GM23338 (cell line): ENCODE data around the gene BCORL1. TPM values are rescaled to one million over a fixed set of nuclear protein-coding genes. Genes with fewer than 3 reads are reported as not detected.

ENCODE experiments used
- ATAC-seq: fragments of 200-7000 bp; cut with Tn5 transposase; 3 replicates; pipeline ENCODE4 v1.9.1; 2020
- DNase-seq: peaks from one replicate; pipeline ENCODE4 v3.0.0-alpha.2; 2015; ENCODE audit warnings: low spot score
- H2AFZ ChIP-seq: fragments of 200-600 bp; sonication (generic); 2 replicates; pipeline ENCODE4 v1.8.0; 2016; ENCODE audit warnings: antibody characterized with exemption, mild to moderate bottlenecking, moderate library complexity
- H3F3A ChIP-seq: fragments of 200-600 bp; sonication (generic); replicated peaks from 2 replicates; pipeline ENCODE4 v1.8.0; 2017; ENCODE audit warnings: antibody characterized with exemption, mixed run types, low read depth
- H3K27ac ChIP-seq: fragments of 200-600 bp; sonication (generic); 2 replicates; pipeline ENCODE4 v1.6.1; 2016; ENCODE audit warnings: low read depth
- H3K27me3 ChIP-seq: fragments of 200-600 bp; sonication (generic); 2 replicates; pipeline ENCODE4 v1.8.0; 2016; ENCODE audit warnings: mild to moderate bottlenecking, mixed run types, moderate library complexity; ENCODE audit not compliant: insufficient read depth
- H3K36me3 ChIP-seq: fragments of 200-600 bp; sonication (generic); 2 replicates; pipeline ENCODE4 v1.8.0; 2016; ENCODE audit warnings: mild to moderate bottlenecking; ENCODE audit not compliant: insufficient read depth
- H3K4me1 ChIP-seq: fragments of 200-600 bp; sonication (generic); 2 replicates; pipeline ENCODE4 v1.8.0; 2016; ENCODE audit warnings: mild to moderate bottlenecking, moderate library complexity; ENCODE audit not compliant: insufficient read depth
- H3K4me2 ChIP-seq: fragments of 200-600 bp; sonication (generic); 2 replicates; pipeline ENCODE4 v1.7.1; 2017; ENCODE audit warnings: mixed run types
- H3K4me3 ChIP-seq: fragments of 200-600 bp; sonication (generic); 2 replicates; pipeline ENCODE4 v1.6.1; 2016; ENCODE audit warnings: mixed run types
- H3K79me2 ChIP-seq: fragments of 200-600 bp; sonication (generic); replicated peaks from 2 replicates; pipeline ENCODE4 v1.8.0; 2017; ENCODE audit warnings: mild to moderate bottlenecking; ENCODE audit not compliant: insufficient read depth
- H3K9me2 ChIP-seq: fragments of 200-600 bp; sonication (generic); 2 replicates; pipeline ENCODE4 v1.8.0; 2017; ENCODE audit not compliant: insufficient read depth
- H4K20me1 ChIP-seq: fragments of 200-600 bp; sonication (generic); replicated peaks from 2 replicates; pipeline ENCODE4 v1.8.0; 2017; ENCODE audit warnings: mild to moderate bottlenecking; ENCODE audit not compliant: insufficient read depth
- H3K27ac Mint-ChIP-seq: 2 replicates; pipeline ENCODE4 v1.8.0; 2020; ENCODE audit warnings: inconsistent platforms, mild to moderate bottlenecking, moderate library complexity, mixed read lengths
- H3K27me3 Mint-ChIP-seq: 3 replicates; pipeline ENCODE4 v1.8.0; 2022; ENCODE audit warnings: low read depth, mild to moderate bottlenecking, moderate library complexity, mixed read lengths, inconsistent platforms; ENCODE audit not compliant: insufficient read depth, poor library complexity
- H3K36me3 Mint-ChIP-seq: 3 replicates; pipeline ENCODE4 v1.8.0; 2021; ENCODE audit warnings: low read depth, mild to moderate bottlenecking, inconsistent platforms, moderate library complexity, mixed read lengths
- H3K4me1 Mint-ChIP-seq: 3 replicates; pipeline ENCODE4 v1.8.0; 2020; ENCODE audit warnings: mild to moderate bottlenecking, inconsistent platforms, mixed read lengths
- H3K4me3 Mint-ChIP-seq: 3 replicates; pipeline ENCODE4 v1.8.0; 2021; ENCODE audit warnings: moderate library complexity, mild to moderate bottlenecking, inconsistent platforms, mixed read lengths
- H3K9me3 Mint-ChIP-seq: 3 replicates; pipeline ENCODE4 v1.8.0; 2020; ENCODE audit warnings: moderate library complexity, mild to moderate bottlenecking, inconsistent platforms, mixed read lengths
- CREB1 ChIP-seq: fragments of 250-450 bp; sonication (Bioruptor Pico); IDR thresholded peaks from 2 replicates; pipeline ENCODE4 v1.5.0; 2020; ENCODE audit warnings: low read depth, mild to moderate bottlenecking, moderate library complexity
- EZH2phosphoT487 ChIP-seq: fragments of 200-600 bp; sonication (generic); IDR thresholded peaks from one replicate; pipeline ENCODE4 v1.8.1; 2018; ENCODE audit warnings: antibody characterized with exemption; ENCODE audit not compliant: unreplicated experiment
- NANOG ChIP-seq: IDR thresholded peaks from 2 replicates; pipeline ENCODE4 v1.6.1; 2016; ENCODE audit warnings: antibody characterized with exemption, borderline replicate concordance
- POLR2AphosphoS5 ChIP-seq: IDR thresholded peaks from 2 replicates; pipeline ENCODE4 v1.6.1; 2016; ENCODE audit warnings: antibody characterized with exemption, low read depth
- STAT1 ChIP-seq: IDR thresholded peaks from one replicate; pipeline ENCODE4 v1.6.1; 2016; ENCODE audit warnings: antibody characterized with exemption; ENCODE audit not compliant: unreplicated experiment
- ZNF114 ChIP-seq: fragments of 250-450 bp; sonication (Bioruptor Pico); IDR thresholded peaks from 2 replicates; pipeline ENCODE4 v1.5.0; 2020; ENCODE audit warnings: mild to moderate bottlenecking, moderate library complexity
- ZNF331 ChIP-seq: fragments of 250-450 bp; sonication (Bioruptor Pico); IDR thresholded peaks from 2 replicates; pipeline ENCODE4 v1.5.0; 2020; ENCODE audit warnings: low read depth, mild to moderate bottlenecking, moderate library complexity
- polyA plus RNA-seq: library from polyadenylated mRNA; unstranded; fragments of >200 nt; fragmentation: Nextera tagmentation; extraction: Ambion mirVana; gene quantifications from 2 replicates; pipeline ENCODE4 v1.2.1, GENCODE V29; 2016
- total RNA-seq: library from RNA; depleted of rRNA; stranded (reverse); fragments of >200 nt; shearing (Covaris generic); gene quantifications from 2 replicates; pipeline ENCODE4 v1.2.3, GENCODE V29; 2014
- TF ChIP-seq, protein P1 (sequence below): IDR thresholded peaks from one replicate; pipeline ENCODE4 v1.6.1; 2018; ENCODE audit warnings: antibody characterized with exemption; ENCODE audit not compliant: unreplicated experiment
- TF ChIP-seq, protein P2 (sequence below): fragments of 250-450 bp; sonication (Bioruptor Pico); IDR thresholded peaks from 2 replicates; pipeline ENCODE4 v1.5.0; 2020; ENCODE audit warnings: mild to moderate bottlenecking, moderate library complexity

Gene BCORL1
- total and polyA plus RNA-seq, 2 experiments from 2014 or later, result 2.6 to 2.7 TPM

- Mint-ChIP-seq H3K36me3 (no peaks in the 10 kb centered on the region), H3K27me3 (peaks cover 32% of the 10 kb centered on the region), H3K27ac (no peak overlapping the region), H3K4me1 (peaks cover 8% of the 10 kb centered on the region), H3K4me3 (peak overlapping the region; percentile 79), H3K9me3 (no peaks in the 10 kb centered on the region)
- Histone ChIP-seq H3K27ac (no peak overlapping the region), H2AFZ (peak overlapping the region; percentile 59; the same call in 1 of the 2 replicates), H4K20me1 (0 out of 2 replicates have a peak, but pooled peaks cover 6% of the 10 kb centered on the region), H3K4me1 (no peaks in the 10 kb centered on the region), H3K27me3 (peaks cover 56% of the 10 kb centered on the region), H3F3A (no peaks in the 10 kb centered on the region), H3K36me3 (no peaks in the 10 kb centered on the region), H3K4me3 (peak overlapping the region; percentile 53), H3K79me2 (no peaks in the 10 kb centered on the region), H3K9me2 (no peaks in the 10 kb centered on the region), H3K4me2 (peak overlapping the region; percentile 73)
- TF ChIP-seq POLR2AphosphoS5 (no peak), EZH2phosphoT487 (no peak), ZNF331 (CRISPR knock-in tag) (no peak), STAT1 (no peak), ZNF114 (CRISPR knock-in tag) (no peak), CREB1 (CRISPR knock-in tag) (no peak), NANOG (no peak)
- TF ChIP-seq, protein P1, sequence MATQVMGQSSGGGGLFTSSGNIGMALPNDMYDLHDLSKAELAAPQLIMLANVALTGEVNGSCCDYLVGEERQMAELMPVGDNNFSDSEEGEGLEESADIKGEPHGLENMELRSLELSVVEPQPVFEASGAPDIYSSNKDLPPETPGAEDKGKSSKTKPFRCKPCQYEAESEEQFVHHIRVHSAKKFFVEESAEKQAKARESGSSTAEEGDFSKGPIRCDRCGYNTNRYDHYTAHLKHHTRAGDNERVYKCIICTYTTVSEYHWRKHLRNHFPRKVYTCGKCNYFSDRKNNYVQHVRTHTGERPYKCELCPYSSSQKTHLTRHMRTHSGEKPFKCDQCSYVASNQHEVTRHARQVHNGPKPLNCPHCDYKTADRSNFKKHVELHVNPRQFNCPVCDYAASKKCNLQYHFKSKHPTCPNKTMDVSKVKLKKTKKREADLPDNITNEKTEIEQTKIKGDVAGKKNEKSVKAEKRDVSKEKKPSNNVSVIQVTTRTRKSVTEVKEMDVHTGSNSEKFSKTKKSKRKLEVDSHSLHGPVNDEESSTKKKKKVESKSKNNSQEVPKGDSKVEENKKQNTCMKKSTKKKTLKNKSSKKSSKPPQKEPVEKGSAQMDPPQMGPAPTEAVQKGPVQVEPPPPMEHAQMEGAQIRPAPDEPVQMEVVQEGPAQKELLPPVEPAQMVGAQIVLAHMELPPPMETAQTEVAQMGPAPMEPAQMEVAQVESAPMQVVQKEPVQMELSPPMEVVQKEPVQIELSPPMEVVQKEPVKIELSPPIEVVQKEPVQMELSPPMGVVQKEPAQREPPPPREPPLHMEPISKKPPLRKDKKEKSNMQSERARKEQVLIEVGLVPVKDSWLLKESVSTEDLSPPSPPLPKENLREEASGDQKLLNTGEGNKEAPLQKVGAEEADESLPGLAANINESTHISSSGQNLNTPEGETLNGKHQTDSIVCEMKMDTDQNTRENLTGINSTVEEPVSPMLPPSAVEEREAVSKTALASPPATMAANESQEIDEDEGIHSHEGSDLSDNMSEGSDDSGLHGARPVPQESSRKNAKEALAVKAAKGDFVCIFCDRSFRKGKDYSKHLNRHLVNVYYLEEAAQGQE, result no peak
- TF ChIP-seq, protein P2, sequence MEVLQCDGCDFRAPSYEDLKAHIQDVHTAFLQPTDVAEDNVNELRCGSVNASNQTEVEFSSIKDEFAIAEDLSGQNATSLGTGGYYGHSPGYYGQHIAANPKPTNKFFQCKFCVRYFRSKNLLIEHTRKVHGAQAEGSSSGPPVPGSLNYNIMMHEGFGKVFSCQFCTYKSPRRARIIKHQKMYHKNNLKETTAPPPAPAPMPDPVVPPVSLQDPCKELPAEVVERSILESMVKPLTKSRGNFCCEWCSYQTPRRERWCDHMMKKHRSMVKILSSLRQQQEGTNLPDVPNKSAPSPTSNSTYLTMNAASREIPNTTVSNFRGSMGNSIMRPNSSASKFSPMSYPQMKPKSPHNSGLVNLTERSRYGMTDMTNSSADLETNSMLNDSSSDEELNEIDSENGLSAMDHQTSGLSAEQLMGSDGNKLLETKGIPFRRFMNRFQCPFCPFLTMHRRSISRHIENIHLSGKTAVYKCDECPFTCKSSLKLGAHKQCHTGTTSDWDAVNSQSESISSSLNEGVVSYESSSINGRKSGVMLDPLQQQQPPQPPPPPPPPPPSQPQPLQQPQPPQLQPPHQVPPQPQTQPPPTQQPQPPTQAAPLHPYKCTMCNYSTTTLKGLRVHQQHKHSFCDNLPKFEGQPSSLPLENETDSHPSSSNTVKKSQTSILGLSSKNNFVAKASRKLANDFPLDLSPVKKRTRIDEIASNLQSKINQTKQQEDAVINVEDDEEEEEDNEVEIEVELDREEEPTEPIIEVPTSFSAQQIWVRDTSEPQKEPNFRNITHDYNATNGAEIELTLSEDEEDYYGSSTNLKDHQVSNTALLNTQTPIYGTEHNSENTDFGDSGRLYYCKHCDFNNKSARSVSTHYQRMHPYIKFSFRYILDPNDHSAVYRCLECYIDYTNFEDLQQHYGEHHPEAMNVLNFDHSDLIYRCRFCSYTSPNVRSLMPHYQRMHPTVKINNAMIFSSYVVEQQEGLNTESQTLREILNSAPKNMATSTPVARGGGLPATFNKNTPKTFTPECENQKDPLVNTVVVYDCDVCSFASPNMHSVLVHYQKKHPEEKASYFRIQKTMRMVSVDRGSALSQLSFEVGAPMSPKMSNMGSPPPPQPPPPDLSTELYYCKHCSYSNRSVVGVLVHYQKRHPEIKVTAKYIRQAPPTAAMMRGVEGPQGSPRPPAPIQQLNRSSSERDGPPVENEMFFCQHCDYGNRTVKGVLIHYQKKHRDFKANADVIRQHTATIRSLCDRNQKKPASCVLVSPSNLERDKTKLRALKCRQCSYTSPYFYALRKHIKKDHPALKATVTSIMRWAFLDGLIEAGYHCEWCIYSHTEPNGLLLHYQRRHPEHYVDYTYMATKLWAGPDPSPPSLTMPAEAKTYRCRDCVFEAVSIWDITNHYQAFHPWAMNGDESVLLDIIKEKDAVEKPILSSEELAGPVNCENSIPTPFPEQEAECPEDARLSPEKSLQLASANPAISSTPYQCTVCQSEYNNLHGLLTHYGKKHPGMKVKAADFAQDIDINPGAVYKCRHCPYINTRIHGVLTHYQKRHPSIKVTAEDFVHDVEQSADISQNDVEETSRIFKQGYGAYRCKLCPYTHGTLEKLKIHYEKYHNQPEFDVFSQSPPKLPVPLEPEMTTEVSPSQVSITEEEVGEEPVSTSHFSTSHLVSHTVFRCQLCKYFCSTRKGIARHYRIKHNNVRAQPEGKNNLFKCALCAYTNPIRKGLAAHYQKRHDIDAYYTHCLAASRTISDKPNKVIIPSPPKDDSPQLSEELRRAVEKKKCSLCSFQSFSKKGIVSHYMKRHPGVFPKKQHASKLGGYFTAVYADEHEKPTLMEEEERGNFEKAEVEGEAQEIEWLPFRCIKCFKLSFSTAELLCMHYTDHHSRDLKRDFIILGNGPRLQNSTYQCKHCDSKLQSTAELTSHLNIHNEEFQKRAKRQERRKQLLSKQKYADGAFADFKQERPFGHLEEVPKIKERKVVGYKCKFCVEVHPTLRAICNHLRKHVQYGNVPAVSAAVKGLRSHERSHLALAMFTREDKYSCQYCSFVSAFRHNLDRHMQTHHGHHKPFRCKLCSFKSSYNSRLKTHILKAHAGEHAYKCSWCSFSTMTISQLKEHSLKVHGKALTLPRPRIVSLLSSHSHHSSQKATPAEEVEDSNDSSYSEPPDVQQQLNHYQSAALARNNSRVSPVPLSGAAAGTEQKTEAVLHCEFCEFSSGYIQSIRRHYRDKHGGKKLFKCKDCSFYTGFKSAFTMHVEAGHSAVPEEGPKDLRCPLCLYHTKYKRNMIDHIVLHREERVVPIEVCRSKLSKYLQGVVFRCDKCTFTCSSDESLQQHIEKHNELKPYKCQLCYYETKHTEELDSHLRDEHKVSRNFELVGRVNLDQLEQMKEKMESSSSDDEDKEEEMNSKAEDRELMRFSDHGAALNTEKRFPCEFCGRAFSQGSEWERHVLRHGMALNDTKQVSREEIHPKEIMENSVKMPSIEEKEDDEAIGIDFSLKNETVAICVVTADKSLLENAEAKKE (CRISPR knock-in tag), result no peak
- ATAC-seq (peak; percentile 7), DNase-seq (peak; percentile 32)
These were observed 1.9 kb downstream of the BCORL1 start for GRCh38 chrX:129984111-129984958.
